Glutamatergic neuron (in vitro differentiated cells): ENCODE data around the gene ZNRF2. TPM values are rescaled to one million over a fixed set of nuclear protein-coding genes. Genes with fewer than 3 reads are reported as not detected.
A peak's percentile ranks its signal among the peaks of the same experiment; 100 is the strongest.

ENCODE experiments used
- DNase-seq: peaks from one replicate; pipeline ENCODE4 v3.0.0; 2022
- H3K27ac Mint-ChIP-seq: one replicate; pipeline ENCODE4 v1.8.0; 2020; ENCODE audit warnings: mild to moderate bottlenecking, mixed read lengths, inconsistent platforms; ENCODE audit not compliant: unreplicated experiment
- H3K27me3 Mint-ChIP-seq: one replicate; pipeline ENCODE4 v1.8.0; 2020; ENCODE audit warnings: mild to moderate bottlenecking, moderate library complexity, mixed read lengths, inconsistent platforms; ENCODE audit not compliant: unreplicated experiment
- H3K36me3 Mint-ChIP-seq: one replicate; pipeline ENCODE4 v1.8.0; 2020; ENCODE audit warnings: mild to moderate bottlenecking, mixed read lengths, inconsistent platforms; ENCODE audit not compliant: unreplicated experiment
- H3K4me1 Mint-ChIP-seq: one replicate; pipeline ENCODE4 v1.8.0; 2020; ENCODE audit warnings: mild to moderate bottlenecking, low read depth, mixed read lengths, inconsistent platforms; ENCODE audit not compliant: unreplicated experiment
- H3K4me3 Mint-ChIP-seq: one replicate; pipeline ENCODE4 v1.8.0; 2020; ENCODE audit warnings: mild to moderate bottlenecking, mixed read lengths, inconsistent platforms; ENCODE audit not compliant: unreplicated experiment
- H3K9me3 Mint-ChIP-seq: one replicate; pipeline ENCODE4 v1.8.0; 2020; ENCODE audit warnings: mild to moderate bottlenecking, moderate library complexity, mixed read lengths, inconsistent platforms; ENCODE audit not compliant: unreplicated experiment
- microRNA-seq: library from miRNA; unstranded; fragments of <30 nt; microRNA quantifications from one replicate; pipeline ENCODE4, GENCODE V29; 2020; ENCODE audit not compliant: unreplicated experiment
- total RNA-seq: library from RNA; stranded (reverse); fragmentation: NEBNext Ultra II Directional; extraction: Animal tissue kit (Norgen Biotek cat#: 25700); gene quantifications from one replicate; pipeline ENCODE4 v1.2.1, GENCODE V29; 2021; ENCODE audit not compliant: unreplicated experiment
- TF ChIP-seq, protein P1 (sequence below): fragments of 200-600 bp; sonication (generic); IDR thresholded peaks from one replicate; pipeline ENCODE4 v1.5.0; 2021; ENCODE audit not compliant: partially characterized antibody, unreplicated experiment

ZNRF2 gene
- total RNA-seq, 1 donor from 2014 or later, result 16.7 TPM

DNA sequence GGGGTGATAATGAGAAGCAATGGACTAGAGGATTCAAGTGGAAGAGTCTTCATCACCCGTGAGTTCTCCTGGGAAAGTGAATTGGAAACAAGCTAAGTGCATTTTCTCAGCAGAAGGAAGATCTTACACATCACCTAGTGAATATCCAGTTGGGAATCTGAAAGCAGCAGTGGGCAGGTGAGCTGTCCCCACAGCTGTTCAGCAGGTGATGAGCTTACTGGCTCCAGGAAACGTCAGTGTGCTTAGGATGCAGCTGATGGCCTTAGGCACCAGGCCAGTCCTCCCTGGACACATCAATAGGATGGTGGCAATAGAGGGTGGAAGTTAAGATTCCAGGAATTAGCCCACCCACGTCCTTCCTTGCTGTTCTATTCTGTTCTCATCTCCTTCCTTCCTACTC is 127.5 kb downstream of the ZNRF2 start:
- TF ChIP-seq, protein P1, sequence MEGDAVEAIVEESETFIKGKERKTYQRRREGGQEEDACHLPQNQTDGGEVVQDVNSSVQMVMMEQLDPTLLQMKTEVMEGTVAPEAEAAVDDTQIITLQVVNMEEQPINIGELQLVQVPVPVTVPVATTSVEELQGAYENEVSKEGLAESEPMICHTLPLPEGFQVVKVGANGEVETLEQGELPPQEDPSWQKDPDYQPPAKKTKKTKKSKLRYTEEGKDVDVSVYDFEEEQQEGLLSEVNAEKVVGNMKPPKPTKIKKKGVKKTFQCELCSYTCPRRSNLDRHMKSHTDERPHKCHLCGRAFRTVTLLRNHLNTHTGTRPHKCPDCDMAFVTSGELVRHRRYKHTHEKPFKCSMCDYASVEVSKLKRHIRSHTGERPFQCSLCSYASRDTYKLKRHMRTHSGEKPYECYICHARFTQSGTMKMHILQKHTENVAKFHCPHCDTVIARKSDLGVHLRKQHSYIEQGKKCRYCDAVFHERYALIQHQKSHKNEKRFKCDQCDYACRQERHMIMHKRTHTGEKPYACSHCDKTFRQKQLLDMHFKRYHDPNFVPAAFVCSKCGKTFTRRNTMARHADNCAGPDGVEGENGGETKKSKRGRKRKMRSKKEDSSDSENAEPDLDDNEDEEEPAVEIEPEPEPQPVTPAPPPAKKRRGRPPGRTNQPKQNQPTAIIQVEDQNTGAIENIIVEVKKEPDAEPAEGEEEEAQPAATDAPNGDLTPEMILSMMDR, result no peak
- H3K4me1 Mint-ChIP-seq, result peaks cover 8% of the 10 kb centered on the region
- H3K36me3 Mint-ChIP-seq, result no peaks in the 10 kb centered on the region
- no peak overlapping the region for H3K4me3 Mint-ChIP-seq
- no peak for DNase-seq
- peaks cover 6% of the 10 kb centered on the region for H3K9me3 Mint-ChIP-seq
- peaks cover 5% of the 10 kb centered on the region for H3K27me3 Mint-ChIP-seq
- peak overlapping the region; percentile 5 for H3K27ac Mint-ChIP-seq

DNA sequence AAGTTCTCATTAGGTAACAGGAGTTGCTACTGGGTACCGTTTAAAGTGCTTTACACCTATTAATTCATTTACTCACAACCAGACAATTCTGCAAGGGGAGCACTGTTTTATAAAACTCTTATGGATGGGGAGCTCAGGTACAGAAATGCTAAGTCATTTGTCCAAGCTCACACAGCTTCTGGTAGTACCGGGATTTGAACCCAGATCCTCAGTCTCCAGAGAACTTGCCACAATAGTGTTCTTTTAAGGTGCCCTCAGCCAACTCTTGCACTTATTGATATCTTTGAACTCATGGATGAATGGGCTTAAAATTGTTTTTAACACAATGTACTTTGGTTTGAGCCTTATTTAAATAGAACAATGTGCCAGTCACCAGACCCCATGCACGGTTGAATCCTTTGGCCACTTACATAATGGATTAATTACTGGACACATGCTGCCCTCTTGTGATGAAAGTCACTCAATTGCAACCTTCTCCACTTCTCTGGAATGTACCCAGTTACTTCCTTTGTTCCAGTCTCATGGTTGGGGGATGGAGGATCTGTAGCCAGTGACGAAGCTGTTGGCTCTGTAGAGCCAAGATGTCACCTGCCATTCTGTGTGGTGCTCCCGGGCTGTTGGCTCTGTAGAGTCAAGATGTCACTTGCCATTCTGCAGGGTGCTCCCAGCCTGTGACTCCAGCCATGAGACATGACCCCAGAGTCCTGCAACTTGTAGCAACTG is 128.5 kb downstream of the ZNRF2 start:
- no peak overlapping the region for H3K4me3 Mint-ChIP-seq
- H3K36me3 Mint-ChIP-seq, result no peaks in the 10 kb centered on the region
- H3K9me3 Mint-ChIP-seq, result peaks cover 6% of the 10 kb centered on the region
- DNase-seq, result no peak
- TF ChIP-seq, protein P1, result peak; percentile 11
- H3K27ac Mint-ChIP-seq, result peak overlapping the region; percentile 82
- H3K27me3 Mint-ChIP-seq, result peaks cover 5% of the 10 kb centered on the region
- H3K4me1 Mint-ChIP-seq, result peaks cover 8% of the 10 kb centered on the region

DNA sequence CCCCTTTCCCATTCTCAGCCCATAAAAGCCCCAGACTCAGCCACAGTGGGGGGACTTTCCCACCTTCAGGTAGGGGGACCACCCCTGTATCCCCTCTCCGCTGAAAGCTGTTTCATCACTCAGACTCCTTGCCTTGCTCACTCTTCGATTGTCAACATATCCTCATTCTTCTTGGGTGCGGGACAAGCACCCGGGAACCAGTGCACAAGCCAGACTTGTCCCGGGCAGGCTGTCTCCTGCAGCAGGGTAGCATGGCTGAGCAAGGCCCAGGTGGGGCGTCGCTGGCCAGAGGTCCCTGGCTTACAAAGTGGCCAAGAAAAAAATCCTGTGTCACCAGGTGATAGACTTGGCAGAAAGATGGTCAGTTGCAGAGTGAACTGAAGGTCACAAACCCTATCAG is 129.5 kb downstream of the ZNRF2 start:
- peaks cover 5% of the 10 kb centered on the region for H3K27me3 Mint-ChIP-seq
- H3K4me3 Mint-ChIP-seq, result no peak overlapping the region
- no peaks in the 10 kb centered on the region for H3K36me3 Mint-ChIP-seq
- no peak for DNase-seq
- peaks cover 8% of the 10 kb centered on the region for H3K4me1 Mint-ChIP-seq
- peak overlapping the region; percentile 82 for H3K27ac Mint-ChIP-seq
- TF ChIP-seq, protein P1, result no peak
- peaks cover 6% of the 10 kb centered on the region for H3K9me3 Mint-ChIP-seq

Small RNA genes within 50 kb of the gene (microRNA-seq; reads per million reads assigned to microRNA genes)
- gene MIR550A1 (not detected), gene MIR550B1 (not detected)

Other genes starting within 250 kb of the ZNRF2 start
- 32.6 TPM for gene MTURN, start 149.6 kb upstream of the ZNRF2 start, total RNA-seq
- 9.3 TPM for gene NOD1, start 194.2 kb downstream of the ZNRF2 start, total RNA-seq
- gene GGCT, start 220.2 kb downstream of the ZNRF2 start, total RNA-seq, result 25.0 TPM